ENCODE measurements around the gene CTBS.
A peak's percentile ranks its signal among the peaks of the same experiment; 100 is the strongest.

The CTBS gene

DNA sequence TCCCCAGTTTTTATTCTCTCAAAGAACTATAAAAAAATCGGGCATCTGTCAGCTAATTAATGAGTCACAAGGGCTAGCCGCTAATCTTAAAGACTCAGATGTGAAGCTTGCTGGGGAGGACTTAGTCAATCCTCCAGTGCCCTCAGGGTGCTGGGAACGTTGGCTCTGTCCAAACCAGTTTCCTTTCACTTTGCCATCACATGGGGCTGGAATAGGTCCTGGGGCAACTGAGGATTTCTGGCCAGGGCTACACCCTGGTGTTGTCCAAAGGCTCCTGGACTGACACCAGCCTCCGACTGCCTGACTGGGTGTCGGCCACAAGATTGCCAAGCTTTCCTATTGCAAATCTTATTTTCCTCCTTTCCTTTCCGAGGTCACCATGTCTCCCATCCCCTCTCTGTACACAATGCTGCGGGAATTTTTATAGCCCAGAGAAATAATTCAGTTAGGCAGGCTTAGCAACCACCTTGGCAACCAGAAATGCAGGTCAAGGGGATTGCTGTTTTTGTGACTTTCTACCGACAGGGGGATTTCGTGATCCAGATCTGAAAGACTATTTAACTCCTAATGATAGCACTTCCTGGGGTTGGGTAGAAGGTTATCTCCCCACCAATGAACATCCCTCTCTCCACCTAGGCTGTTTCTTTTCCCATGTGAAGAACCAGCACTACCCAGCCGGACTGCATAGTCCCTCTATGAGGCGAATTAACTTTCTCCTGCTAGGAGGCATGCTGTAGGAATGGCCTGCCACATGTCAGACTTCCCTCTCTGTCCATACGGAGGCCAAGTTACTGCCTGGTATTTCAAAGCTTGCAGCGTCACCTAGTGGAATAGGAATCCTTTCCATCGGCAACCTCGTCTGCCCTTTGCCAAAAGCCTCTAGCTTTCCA lies 29.9 kb upstream of the CTBS start (continued):
- TF ChIP-seq ZNF391 (tag by site-specific recombination; IDR thresholded peaks at IDR 0.05; ENCODE audit: borderline replicate concordance, low read depth): peak; percentile 64; the same call in 1 of the 2 replicates
- TF ChIP-seq SETDB1 (IDR thresholded peaks at IDR 0.05; ENCODE audit: insufficient read length, low read length): no peak
- TF ChIP-seq ZNF16 (tag by site-specific recombination; IDR thresholded peaks at IDR 0.05; ENCODE audit: low read depth): no peak
- TF ChIP-seq, protein P1, sequence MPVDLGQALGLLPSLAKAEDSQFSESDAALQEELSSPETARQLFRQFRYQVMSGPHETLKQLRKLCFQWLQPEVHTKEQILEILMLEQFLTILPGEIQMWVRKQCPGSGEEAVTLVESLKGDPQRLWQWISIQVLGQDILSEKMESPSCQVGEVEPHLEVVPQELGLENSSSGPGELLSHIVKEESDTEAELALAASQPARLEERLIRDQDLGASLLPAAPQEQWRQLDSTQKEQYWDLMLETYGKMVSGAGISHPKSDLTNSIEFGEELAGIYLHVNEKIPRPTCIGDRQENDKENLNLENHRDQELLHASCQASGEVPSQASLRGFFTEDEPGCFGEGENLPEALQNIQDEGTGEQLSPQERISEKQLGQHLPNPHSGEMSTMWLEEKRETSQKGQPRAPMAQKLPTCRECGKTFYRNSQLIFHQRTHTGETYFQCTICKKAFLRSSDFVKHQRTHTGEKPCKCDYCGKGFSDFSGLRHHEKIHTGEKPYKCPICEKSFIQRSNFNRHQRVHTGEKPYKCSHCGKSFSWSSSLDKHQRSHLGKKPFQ (tag by site-specific recombination; IDR thresholded peaks at IDR 0.05): no peak
- TF ChIP-seq GLIS2 (tag by site-specific recombination; IDR thresholded peaks at IDR 0.05): peak; percentile 31; the same call in 1 of the 2 replicates
- TF ChIP-seq ZNF311 (tag by site-specific recombination; IDR thresholded peaks at IDR 0.05; ENCODE audit: borderline replicate concordance): no peak
- peak; percentile 96 for TF ChIP-seq MZF1 (tag by site-specific recombination; IDR thresholded peaks at IDR 0.05; ENCODE audit: borderline replicate concordance)
- TF ChIP-seq, protein P2, sequence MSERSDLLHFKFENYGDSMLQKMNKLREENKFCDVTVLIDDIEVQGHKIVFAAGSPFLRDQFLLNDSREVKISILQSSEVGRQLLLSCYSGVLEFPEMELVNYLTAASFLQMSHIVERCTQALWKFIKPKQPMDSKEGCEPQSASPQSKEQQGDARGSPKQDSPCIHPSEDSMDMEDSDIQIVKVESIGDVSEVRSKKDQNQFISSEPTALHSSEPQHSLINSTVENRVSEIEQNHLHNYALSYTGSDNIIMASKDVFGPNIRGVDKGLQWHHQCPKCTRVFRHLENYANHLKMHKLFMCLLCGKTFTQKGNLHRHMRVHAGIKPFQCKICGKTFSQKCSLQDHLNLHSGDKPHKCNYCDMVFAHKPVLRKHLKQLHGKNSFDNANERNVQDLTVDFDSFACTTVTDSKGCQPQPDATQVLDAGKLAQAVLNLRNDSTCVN (tag by site-specific recombination; optimal IDR thresholded peaks at IDR 0.05): no peak
- TF ChIP-seq ZNF354C (tag by site-specific recombination; IDR thresholded peaks at IDR 0.05; ENCODE audit: borderline replicate concordance, low read depth): no peak
- no peak for TF ChIP-seq ZNF623 (tag by site-specific recombination; IDR thresholded peaks at IDR 0.05)
- TF ChIP-seq GLI2 (tag by site-specific recombination; IDR thresholded peaks at IDR 0.05; ENCODE audit: borderline replicate concordance, low read depth): no peak
- TF ChIP-seq, protein P3, sequence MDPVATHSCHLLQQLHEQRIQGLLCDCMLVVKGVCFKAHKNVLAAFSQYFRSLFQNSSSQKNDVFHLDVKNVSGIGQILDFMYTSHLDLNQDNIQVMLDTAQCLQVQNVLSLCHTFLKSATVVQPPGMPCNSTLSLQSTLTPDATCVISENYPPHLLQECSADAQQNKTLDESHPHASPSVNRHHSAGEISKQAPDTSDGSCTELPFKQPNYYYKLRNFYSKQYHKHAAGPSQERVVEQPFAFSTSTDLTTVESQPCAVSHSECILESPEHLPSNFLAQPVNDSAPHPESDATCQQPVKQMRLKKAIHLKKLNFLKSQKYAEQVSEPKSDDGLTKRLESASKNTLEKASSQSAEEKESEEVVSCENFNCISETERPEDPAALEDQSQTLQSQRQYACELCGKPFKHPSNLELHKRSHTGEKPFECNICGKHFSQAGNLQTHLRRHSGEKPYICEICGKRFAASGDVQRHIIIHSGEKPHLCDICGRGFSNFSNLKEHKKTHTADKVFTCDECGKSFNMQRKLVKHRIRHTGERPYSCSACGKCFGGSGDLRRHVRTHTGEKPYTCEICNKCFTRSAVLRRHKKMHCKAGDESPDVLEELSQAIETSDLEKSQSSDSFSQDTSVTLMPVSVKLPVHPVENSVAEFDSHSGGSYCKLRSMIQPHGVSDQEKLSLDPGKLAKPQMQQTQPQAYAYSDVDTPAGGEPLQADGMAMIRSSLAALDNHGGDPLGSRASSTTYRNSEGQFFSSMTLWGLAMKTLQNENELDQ (tag by site-specific recombination; IDR thresholded peaks at IDR 0.05; ENCODE audit: low read depth): no peak
- no peak for TF ChIP-seq ZNF843 (tag by site-specific recombination; IDR thresholded peaks at IDR 0.05)
- 0 out of 2 replicates have a peak, but pooled peaks have one; percentile 28 for TF ChIP-seq ZEB2 (tag by site-specific recombination; IDR thresholded peaks at IDR 0.05)

DNA sequence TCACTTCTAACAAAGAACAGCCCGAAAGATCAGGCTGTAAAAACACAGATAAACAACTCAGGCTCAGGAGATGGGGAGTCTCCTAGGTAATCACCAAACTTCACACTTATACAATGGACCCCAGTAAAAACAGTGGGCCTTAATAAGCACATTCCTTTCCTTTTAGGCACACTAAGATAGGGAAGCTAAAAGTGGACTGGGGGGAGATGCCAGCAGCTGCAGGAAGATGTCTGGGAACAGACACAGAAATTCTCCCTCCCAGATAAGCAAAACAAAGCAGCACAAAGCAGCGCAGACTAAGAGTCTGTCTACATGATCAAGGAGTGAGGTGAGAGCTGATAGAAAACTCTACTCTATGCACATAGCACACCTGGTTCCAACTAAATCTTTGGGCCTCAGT lies 29.0 kb upstream of the CTBS start:
- no peak overlapping the region for H3K4me3 ChIP-seq (ENCODE audit: low read depth, low read length)
- H3K9me3 ChIP-seq (ENCODE audit: control insufficient read depth, insufficient read depth, low read depth, low read length): no peaks in the 10 kb centered on the region
- ChIA-PET CTCF (interaction anchor here (0.6 kb wide), 1 partner anchor 715 kb away, joined by 3 read pairs; no protein-coding TSS in a partner anchor), POLR2A (no interaction called here)
- H3K4me1 ChIP-seq (ENCODE audit: control insufficient read depth, insufficient read depth, low read length): no peaks in the 10 kb centered on the region
- H3K36me3 ChIP-seq (ENCODE audit: control insufficient read depth in 2 of 2, insufficient read depth in 1 of 2, low read length in 2 of 2): no peaks in the 10 kb centered on the region
- no peak for TF ChIP-seq ZNF843 (tag by site-specific recombination; IDR thresholded peaks at IDR 0.05)
- TF ChIP-seq BCL11B (tag by site-specific recombination; IDR thresholded peaks at IDR 0.05; ENCODE audit: low read depth): no peak
- TF ChIP-seq, protein P4, sequence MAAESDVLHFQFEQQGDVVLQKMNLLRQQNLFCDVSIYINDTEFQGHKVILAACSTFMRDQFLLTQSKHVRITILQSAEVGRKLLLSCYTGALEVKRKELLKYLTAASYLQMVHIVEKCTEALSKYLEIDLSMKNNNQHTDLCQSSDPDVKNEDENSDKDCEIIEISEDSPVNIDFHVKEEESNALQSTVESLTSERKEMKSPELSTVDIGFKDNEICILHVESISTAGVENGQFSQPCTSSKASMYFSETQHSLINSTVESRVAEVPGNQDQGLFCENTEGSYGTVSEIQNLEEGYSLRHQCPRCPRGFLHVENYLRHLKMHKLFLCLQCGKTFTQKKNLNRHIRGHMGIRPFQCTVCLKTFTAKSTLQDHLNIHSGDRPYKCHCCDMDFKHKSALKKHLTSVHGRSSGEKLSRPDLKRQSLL (tag by site-specific recombination; IDR thresholded peaks at IDR 0.05): no peak
- TF ChIP-seq, protein P5, sequence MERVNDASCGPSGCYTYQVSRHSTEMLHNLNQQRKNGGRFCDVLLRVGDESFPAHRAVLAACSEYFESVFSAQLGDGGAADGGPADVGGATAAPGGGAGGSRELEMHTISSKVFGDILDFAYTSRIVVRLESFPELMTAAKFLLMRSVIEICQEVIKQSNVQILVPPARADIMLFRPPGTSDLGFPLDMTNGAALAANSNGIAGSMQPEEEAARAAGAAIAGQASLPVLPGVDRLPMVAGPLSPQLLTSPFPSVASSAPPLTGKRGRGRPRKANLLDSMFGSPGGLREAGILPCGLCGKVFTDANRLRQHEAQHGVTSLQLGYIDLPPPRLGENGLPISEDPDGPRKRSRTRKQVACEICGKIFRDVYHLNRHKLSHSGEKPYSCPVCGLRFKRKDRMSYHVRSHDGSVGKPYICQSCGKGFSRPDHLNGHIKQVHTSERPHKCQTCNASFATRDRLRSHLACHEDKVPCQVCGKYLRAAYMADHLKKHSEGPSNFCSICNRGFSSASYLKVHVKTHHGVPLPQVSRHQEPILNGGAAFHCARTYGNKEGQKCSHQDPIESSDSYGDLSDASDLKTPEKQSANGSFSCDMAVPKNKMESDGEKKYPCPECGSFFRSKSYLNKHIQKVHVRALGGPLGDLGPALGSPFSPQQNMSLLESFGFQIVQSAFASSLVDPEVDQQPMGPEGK (tag by site-specific recombination; IDR thresholded peaks at IDR 0.05): no peak
- no peak for TF ChIP-seq ZNF211 (tag by site-specific recombination; IDR thresholded peaks at IDR 0.05; ENCODE audit: low read depth)
- TF ChIP-seq ZNF350 (tag by site-specific recombination; IDR thresholded peaks at IDR 0.05): no peak
- TF ChIP-seq, protein P6, sequence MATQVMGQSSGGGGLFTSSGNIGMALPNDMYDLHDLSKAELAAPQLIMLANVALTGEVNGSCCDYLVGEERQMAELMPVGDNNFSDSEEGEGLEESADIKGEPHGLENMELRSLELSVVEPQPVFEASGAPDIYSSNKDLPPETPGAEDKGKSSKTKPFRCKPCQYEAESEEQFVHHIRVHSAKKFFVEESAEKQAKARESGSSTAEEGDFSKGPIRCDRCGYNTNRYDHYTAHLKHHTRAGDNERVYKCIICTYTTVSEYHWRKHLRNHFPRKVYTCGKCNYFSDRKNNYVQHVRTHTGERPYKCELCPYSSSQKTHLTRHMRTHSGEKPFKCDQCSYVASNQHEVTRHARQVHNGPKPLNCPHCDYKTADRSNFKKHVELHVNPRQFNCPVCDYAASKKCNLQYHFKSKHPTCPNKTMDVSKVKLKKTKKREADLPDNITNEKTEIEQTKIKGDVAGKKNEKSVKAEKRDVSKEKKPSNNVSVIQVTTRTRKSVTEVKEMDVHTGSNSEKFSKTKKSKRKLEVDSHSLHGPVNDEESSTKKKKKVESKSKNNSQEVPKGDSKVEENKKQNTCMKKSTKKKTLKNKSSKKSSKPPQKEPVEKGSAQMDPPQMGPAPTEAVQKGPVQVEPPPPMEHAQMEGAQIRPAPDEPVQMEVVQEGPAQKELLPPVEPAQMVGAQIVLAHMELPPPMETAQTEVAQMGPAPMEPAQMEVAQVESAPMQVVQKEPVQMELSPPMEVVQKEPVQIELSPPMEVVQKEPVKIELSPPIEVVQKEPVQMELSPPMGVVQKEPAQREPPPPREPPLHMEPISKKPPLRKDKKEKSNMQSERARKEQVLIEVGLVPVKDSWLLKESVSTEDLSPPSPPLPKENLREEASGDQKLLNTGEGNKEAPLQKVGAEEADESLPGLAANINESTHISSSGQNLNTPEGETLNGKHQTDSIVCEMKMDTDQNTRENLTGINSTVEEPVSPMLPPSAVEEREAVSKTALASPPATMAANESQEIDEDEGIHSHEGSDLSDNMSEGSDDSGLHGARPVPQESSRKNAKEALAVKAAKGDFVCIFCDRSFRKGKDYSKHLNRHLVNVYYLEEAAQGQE (tag by site-specific recombination; IDR thresholded peaks at IDR 0.05): no peak
- H3K27ac ChIP-seq (ENCODE audit: extremely low read depth, low read depth, low read length): no peak overlapping the region
